DND-41 (cell line): ENCODE data around the gene ZNF202.

Experiments
- EZH2 ChIP-seq: IDR thresholded peaks from 3 replicates; pipeline ENCODE4 v1.6.1; 2012; ENCODE audit warnings: borderline replicate concordance, low read depth, mild to moderate bottlenecking, moderate library complexity, low read length, inconsistent platforms; ENCODE audit not compliant: severe bottlenecking
- TF ChIP-seq, protein P1 (sequence below): IDR thresholded peaks from 2 replicates; pipeline ENCODE4 v1.5.1; 2012; ENCODE audit warnings: borderline replicate concordance, low read length, moderate library complexity, mild to moderate bottlenecking; ENCODE audit not compliant: poor library complexity, severe bottlenecking; ENCODE audit errors: extremely low read depth

DNA sequence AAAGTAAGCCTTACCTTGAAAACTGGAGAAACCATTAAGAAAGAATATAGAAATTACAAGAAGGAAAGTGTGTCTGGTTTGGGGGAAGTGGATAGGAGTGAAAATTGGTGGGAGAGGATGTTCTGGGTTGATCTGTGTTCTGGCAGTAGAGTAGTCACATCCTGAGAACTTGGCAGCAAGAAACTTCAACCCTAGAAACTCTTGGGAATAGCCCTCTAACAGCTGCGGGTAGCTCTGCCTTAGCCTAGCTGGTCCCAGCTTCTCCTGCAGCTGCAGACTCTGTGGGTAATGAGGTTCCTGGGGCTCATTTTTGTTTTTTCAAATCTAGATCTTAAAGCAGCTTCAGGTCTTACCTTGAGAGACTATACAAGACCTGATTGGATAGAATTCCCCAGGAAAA, 37.1 kb upstream of the ZNF202 start:
- TF ChIP-seq, protein P1, sequence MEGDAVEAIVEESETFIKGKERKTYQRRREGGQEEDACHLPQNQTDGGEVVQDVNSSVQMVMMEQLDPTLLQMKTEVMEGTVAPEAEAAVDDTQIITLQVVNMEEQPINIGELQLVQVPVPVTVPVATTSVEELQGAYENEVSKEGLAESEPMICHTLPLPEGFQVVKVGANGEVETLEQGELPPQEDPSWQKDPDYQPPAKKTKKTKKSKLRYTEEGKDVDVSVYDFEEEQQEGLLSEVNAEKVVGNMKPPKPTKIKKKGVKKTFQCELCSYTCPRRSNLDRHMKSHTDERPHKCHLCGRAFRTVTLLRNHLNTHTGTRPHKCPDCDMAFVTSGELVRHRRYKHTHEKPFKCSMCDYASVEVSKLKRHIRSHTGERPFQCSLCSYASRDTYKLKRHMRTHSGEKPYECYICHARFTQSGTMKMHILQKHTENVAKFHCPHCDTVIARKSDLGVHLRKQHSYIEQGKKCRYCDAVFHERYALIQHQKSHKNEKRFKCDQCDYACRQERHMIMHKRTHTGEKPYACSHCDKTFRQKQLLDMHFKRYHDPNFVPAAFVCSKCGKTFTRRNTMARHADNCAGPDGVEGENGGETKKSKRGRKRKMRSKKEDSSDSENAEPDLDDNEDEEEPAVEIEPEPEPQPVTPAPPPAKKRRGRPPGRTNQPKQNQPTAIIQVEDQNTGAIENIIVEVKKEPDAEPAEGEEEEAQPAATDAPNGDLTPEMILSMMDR, result no peak
- no peak for TF ChIP-seq EZH2
